ENCODE data around the gene LEPROT.

- TF ChIP-seq EZH2 (IDR thresholded peaks at IDR 0.05; ENCODE audit: borderline replicate concordance, low read depth, low read length, severe bottlenecking) (no peak), CTCF (IDR thresholded peaks at IDR 0.05; ENCODE audit: borderline replicate concordance, extremely low read depth, low read length, poor library complexity, severe bottlenecking) (no peak)
These were observed 8.6 kb downstream of the LEPROT start for GRCh38 chr1:65429078-65429477.

Measured in DND-41 (cell line).